GM12878 (cell line): ENCODE results near the gene OXA1L.

Experiments
- EZH2 ChIP-seq: IDR thresholded peaks from 2 replicates; pipeline ENCODE4 v1.6.1; 2012; ENCODE audit warnings: low read depth, mild to moderate bottlenecking, control low read depth, inconsistent platforms, low read length, borderline replicate concordance; ENCODE audit not compliant: control insufficient read depth
- FOS ChIP-seq: IDR thresholded peaks from 3 replicates; pipeline ENCODE4 v1.6.1; 2011; ENCODE audit warnings: borderline replicate concordance; ENCODE audit not compliant: insufficient read length; ENCODE audit errors: extremely low read depth
- MYC ChIP-seq: IDR thresholded peaks from 2 replicates; pipeline ENCODE4 v1.6.1; 2011; ENCODE audit warnings: mild to moderate bottlenecking, low read length, moderate library complexity, inconsistent platforms; ENCODE audit not compliant: insufficient read depth, insufficient replicate concordance, insufficient read length, severe bottlenecking
- PKNOX1 ChIP-seq: fragments of 450-650 bp; IDR thresholded peaks from 2 replicates; pipeline ENCODE4 v1.6.1; 2016; ENCODE audit warnings: mild to moderate bottlenecking
- RAD21 ChIP-seq: IDR thresholded peaks from 2 replicates; pipeline ENCODE4 v1.6.1; 2011; ENCODE audit warnings: mild to moderate bottlenecking, low read depth, low read length, moderate library complexity; ENCODE audit not compliant: insufficient read depth
- RUNX3 ChIP-seq: IDR thresholded peaks from 2 replicates; pipeline ENCODE4 v1.6.1; 2012; ENCODE audit warnings: low read length, inconsistent platforms
- TAF1 ChIP-seq: IDR thresholded peaks from 2 replicates; pipeline ENCODE4 v1.6.1; 2011; ENCODE audit warnings: mild to moderate bottlenecking, low read depth, low read length, borderline replicate concordance

- TF ChIP-seq RUNX3 (no peak), EZH2 (no peak), TAF1 (no peak), FOS (no peak), MYC (no peak), PKNOX1 (no peak), RAD21 (no peak)
These were observed 37.1 kb downstream of the OXA1L start for GRCh38 chr14:22803687-22803974.
